GM19025 (cell line): Measurements from ENCODE around the gene NFATC1.

ENCODE experiments used
- ATAC-seq: cut with Tn5 transposase; IDR thresholded peaks from one replicate; pipeline ENCODE4 v1.9.1; 2021; ENCODE audit warnings: mild to moderate bottlenecking, low read depth, moderate library complexity; ENCODE audit not compliant: unreplicated experiment

The NFATC1 gene

GRCh38 chr18:79387214-79387613 is 8.5 kb upstream of the NFATC1 start:
- ATAC-seq, result no peak

GRCh38 chr18:79387615-79388014 is 8.1 kb upstream of the NFATC1 start:
- no peak for ATAC-seq

GRCh38 chr18:79388043-79388442 is 7.7 kb upstream of the NFATC1 start:
- no peak for ATAC-seq

- no peak for ATAC-seq
Measured at GRCh38 chr18:79389689-79390088, 6.0 kb upstream of the NFATC1 start.

DNA sequence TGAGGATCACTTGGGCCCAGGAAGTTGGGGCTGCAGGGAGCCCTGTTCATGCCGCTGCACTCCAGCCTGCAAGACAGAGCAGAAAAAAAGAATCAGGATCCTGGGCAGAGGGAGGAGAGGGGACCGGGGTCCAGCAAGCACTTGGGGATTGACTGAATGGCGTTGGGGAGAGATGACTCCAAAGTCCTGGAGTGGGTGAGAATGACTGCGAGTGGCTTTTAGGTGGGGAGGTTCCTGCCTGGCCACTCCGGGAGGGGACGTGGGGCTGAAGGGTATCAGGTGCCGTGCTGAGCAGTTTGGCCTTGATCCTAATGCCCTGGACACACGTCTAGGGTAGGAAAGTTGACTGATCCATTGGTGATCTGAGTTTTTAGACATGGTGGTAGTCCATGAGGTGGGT is 3.5 kb upstream of the NFATC1 start:
- no peak for ATAC-seq

- no peak for ATAC-seq
Measured at GRCh38 chr18:79393181-79393634, 2.5 kb upstream of the NFATC1 start.

- no peak for ATAC-seq
Measured at GRCh38 chr18:79393635-79394533, 1.8 kb upstream of the NFATC1 start.

DNA sequence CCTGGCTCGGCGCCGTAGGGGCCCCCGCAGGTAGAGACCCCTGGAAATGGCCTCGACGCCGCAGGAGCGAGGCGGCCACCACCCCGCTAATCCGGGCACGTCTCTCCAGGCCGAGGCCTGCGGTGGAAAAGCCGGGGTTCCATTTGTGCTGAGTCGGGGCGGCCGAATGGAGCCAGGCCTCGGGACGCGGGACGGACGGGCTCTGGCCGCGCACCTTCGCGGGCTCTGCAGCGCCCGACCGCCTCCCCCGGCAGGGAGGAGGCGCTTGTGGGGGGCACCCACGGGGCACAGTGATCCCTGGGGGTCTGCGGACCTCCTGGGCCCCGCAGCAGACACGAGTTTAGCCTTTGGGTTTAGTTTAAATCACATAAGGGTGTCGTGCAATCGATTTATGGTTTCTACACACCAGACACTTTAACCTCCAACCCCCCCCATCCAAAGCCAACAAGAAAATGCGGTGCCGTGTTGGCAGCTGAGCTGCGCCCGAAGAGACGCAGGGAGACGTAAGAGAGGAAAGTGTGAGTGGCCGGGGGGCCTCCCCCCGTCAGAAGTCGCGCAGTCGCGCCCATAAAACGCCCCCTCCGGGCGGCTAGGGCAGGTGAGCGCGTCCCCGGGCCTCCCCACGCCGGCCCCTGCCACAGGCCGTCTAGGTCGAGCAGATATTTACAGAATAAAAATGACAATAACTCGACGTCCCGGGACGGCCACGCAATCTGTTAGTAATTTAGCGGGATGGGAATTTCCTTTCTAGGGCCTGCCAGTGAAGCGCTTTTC is 1.0 kb upstream of the NFATC1 start:
- no peak for ATAC-seq

DNA sequence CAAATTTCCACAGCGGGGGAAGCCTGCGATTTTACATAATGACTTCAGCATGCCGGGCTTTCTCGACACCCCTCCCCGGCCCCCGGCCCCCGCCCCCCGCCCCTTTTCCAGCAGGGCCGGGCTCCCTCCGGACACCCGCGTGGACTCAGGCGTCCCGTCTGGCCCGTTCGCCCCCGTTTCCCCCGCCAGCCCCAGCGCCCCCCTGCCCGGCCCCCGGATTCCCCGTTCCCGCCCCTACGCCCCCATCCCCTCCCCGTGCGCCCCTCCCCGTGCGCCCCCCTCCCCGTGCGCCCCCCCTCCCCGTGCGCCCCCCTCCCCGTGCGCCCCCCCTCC is 456 bp upstream of the NFATC1 start:
- no peak for ATAC-seq

- peak; percentile 27 for ATAC-seq
Measured at GRCh38 chr18:79396431-79397246, 909 bp downstream of the NFATC1 start.

DNA sequence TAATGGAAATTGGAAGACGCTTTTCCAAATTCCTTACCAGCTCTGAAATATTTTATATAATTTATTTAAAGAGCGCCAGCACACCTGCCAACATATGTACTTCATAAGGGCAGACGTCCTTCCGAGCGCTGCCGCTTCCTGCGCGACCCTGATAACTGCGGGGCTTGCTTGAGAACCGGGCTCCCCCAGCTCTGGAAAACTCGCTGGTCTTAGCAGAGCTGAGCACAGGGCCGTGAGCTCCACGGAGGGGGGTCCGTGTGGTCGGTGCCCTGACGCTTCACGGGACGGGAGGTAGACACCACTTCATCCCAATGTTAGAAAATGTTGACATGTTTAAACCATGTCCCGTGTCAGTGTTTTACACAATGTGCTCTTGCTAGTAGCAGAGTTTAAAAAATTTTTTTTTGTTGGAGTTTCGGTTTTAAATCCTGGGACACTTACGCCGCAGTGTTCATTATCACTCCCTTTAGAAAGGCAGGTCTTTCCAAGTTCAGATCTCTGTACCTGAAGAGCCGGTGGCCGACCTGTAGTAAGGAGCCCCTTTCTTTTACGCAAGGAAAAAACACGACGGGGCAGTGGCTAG is 1.6 kb downstream of the NFATC1 start:
- no peak for ATAC-seq

DNA sequence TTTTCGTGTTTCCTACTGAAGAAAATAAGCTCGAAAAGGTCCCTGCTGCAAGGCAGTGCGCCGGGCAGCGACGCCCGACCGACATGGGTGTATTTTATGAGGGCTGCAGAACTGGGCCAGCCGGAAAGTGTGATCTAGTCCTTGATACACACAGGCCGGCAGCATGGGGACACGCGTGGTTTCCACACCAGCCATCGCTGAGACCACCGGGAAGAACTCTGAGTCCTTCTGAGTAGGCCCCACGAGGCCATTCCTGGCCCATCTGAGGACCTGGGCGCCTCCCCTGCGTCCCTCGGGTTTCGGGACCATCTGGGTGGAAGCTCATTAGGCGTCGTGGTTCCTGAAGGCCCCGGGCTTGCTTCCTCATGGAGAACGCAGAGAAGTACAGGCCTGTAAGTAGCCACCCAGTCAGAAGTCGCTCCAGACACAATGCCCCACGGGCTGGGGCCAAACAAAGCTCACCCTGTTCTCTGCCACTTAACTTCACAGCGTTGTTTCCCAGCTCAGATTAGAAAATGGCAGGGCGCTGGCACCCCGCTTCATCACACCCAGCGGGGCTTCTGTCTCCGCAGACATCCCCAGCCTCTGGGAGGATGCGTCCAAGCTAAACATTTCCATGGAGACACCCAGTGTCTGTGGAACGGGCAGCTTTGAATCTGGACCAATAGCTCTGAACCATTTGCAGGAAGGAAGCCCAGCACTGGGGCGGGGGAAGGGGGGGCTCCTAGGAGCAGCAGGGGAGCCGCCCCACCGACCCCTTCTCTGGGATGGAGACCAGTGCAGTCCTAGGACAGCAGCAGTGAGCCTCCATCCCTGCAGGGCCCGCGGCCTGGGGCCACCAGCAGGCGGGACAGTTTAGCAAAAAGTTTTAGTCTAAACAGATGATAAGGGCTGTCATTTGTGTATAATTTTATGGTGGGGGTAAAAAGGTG is 2.4 kb downstream of the NFATC1 start:
- no peak for ATAC-seq

- no peak for ATAC-seq
Measured at GRCh38 chr18:79399275-79400081, 3.7 kb downstream of the NFATC1 start.

DNA sequence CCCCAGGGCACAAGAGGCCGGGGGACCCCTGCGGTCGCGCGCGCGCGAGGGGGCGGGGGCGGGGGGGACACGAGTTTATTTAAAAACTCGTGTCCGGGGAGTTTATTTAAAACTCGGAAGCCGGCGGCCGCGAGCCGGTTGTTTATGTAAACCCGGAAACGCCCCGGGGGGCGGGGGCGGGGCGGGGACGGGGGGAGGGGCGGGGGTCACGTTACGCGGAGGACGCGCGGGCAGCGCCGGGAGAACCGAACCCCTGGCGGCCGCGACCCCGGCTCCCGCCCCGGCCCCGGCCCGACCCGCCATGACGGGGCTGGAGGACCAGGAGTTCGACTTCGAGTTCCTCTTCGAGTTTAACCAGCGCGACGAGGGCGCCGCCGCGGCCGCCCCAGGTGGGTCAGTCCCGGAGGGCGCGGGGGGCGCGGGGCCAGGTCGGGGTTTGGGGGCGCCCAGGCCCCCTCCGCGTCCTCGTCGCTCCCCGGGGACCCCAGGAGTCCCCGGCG is 4.4 kb downstream of the NFATC1 start:
- ATAC-seq, result no peak

DNA sequence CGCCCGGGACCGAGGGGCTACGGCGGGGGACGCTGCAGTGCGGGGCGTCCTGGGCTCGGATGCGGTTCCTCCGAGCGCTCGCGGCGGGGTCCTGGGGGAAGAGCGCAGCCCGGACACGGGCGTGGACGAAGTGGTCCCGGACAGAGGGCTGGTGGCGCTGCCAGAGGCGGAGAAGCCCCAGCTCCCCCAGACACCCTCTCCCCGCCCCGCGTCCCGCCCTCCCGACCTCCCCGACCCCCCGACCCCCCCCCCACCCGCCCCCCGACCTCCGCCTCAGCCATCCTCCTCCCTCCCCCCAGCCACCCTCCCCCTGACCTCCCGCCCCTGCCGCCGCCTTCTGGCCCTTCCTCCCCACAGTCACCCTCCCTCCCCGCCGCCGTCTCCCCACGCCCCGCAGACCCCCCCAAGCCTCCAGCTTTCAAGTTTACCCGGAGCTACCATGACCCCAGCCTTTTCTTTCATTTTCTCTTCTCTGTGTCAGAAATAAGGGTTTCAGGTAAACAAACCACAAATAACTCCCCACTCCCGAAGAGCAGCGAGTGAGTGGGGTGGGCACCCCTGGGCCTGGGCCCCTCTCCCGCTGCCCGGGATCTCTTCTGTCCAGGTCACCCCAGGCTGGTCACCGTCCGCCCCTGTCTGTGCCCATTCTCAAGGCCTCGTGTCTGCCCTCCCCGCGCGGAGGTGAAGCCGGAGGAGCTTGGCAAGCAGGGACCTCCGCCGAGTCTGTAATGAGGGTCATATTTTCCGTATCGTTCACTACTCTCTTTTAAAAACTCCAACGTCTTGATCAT is 5.1 kb downstream of the NFATC1 start:
- no peak for ATAC-seq

DNA sequence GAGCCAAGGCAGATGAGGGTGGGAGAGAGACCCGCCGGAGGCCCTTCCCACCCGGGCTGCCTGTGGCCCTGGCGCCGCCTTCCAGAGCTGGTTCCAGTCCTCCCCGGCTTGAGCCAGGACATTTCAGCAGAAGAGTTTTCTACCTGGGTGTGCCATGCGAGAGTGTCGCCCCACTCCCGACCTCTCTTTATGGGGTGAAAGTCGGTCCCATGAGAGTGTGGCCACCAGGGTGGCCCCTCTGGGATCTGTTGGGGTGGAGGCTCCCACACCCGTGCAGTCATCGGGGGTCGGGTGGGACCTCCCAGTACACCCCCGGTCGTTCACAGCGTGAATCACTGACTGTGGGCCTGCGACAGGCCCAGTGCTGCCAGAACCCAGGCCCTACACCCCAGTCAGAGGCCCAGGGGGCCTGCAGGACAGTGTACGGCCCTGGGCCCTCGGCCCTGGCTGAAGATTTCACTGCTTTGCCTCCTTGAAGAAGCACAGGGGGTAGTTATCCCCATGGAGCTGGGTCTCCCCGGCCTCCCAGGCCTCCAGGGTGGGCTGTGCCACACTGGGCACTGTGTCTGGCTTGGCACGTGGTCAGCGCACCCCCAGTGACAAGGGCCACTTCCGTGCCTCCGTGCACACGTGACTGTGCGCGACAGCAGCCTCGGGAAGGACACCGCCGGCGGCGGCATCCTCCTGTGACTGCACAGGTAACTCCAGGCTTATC is 5.9 kb downstream of the NFATC1 start:
- ATAC-seq, result no peak

DNA sequence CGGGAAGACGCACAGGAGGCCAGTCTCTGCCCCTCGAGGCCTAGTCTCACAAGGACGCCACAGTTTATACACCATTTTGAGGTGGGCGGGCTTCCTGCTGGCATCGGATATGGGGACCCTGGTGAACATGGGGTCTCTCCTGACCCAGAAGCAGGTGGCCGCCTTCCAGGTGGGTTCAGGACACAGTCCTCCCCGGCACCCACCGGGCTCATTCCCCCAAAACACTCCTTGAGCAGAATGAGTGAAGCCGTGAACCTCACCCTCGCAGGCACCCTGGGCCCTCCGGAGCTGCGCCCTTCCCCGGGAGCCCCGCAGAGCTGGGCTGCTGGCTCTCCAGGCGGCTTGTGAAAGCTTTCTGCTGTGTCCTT is 6.5 kb downstream of the NFATC1 start:
- no peak for ATAC-seq
